PC-9 (cell line): ENCODE measurements around the gene SLC7A6.

Experiments
- EZH2 ChIP-seq: fragments of 200-600 bp; sonication (generic); IDR thresholded peaks from 2 replicates; pipeline ENCODE4 v1.8.0; 2017; ENCODE audit warnings: antibody characterized with exemption, low read depth
- TF ChIP-seq, protein P1 (sequence below): fragments of 200-600 bp; sonication (generic); conservative IDR thresholded peaks from 2 replicates; pipeline ENCODE4 v1.6.1; 2017; ENCODE audit warnings: mixed run types, antibody characterized with exemption, mild to moderate bottlenecking, moderate library complexity

DNA sequence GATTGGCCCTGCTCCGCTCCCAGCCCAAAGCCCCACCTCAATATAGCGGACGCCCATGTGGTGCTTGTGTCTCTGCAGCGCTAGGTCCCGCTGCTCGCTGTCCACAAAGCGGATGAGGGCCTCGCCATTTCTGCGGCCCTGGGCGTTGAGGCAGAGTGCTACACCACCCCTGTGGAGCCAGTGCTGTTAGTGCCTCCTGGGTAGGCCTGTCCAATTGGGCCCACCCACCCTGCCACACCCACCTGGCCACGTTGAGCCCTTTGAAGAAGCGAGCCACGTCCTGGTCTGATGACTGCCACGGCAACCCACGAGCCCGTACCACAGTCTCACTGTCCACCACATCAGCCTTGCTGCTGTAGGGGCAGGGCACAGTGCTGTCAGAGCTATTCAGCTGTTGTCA, 32.0 kb upstream of the SLC7A6 start:
- TF ChIP-seq, protein P1, sequence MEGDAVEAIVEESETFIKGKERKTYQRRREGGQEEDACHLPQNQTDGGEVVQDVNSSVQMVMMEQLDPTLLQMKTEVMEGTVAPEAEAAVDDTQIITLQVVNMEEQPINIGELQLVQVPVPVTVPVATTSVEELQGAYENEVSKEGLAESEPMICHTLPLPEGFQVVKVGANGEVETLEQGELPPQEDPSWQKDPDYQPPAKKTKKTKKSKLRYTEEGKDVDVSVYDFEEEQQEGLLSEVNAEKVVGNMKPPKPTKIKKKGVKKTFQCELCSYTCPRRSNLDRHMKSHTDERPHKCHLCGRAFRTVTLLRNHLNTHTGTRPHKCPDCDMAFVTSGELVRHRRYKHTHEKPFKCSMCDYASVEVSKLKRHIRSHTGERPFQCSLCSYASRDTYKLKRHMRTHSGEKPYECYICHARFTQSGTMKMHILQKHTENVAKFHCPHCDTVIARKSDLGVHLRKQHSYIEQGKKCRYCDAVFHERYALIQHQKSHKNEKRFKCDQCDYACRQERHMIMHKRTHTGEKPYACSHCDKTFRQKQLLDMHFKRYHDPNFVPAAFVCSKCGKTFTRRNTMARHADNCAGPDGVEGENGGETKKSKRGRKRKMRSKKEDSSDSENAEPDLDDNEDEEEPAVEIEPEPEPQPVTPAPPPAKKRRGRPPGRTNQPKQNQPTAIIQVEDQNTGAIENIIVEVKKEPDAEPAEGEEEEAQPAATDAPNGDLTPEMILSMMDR = no peak
- no peak for TF ChIP-seq EZH2
